Measurements from ENCODE around the gene CDKAL1. TPM values are rescaled to one million over a fixed set of nuclear protein-coding genes. Genes with fewer than 3 reads are reported as not detected.

CDKAL1 gene
- total RNA-seq, 1 donor from 2014 or later, result 9.1 TPM

- Histone ChIP-seq H3K4me1 (peaks cover 13% of the 10 kb centered on the region), H3K4me3 (no peak overlapping the region), H3K36me3 (no peaks in the 10 kb centered on the region), H3K27ac (replicated peaks) (no peak overlapping the region), H3K27me3 (ENCODE audit: low read depth) (no peaks in the 10 kb centered on the region), H3K9me3 (replicated peaks) (no peaks in the 10 kb centered on the region)
- intact Hi-C loops (cut with micrococcal nuclease), result no loop called here
- DNase-seq, result no peak
- TF ChIP-seq CTCF (IDR thresholded peaks at IDR 0.05; ENCODE audit: borderline replicate concordance), result no peak
Measured at GRCh38 chr6:21163110-21163837, 629.0 kb downstream of the CDKAL1 start.

- no peaks in the 10 kb centered on the region for H3K9me3 ChIP-seq (replicated peaks)
- H3K27ac ChIP-seq (replicated peaks), result no peak overlapping the region
- H3K36me3 ChIP-seq, result no peaks in the 10 kb centered on the region
- no peaks in the 10 kb centered on the region for H3K27me3 ChIP-seq (ENCODE audit: low read depth)
- peaks cover 12% of the 10 kb centered on the region for H3K4me1 ChIP-seq
- TF ChIP-seq CTCF (IDR thresholded peaks at IDR 0.05; ENCODE audit: borderline replicate concordance), result no peak
- H3K4me3 ChIP-seq, result no peak overlapping the region
- DNase-seq, result no peak
- intact Hi-C loops (cut with micrococcal nuclease), result no loop called here
Measured at GRCh38 chr6:21163838-21164180, 629.6 kb downstream of the CDKAL1 start.

GRCh38 chr6:21164768-21165326, 630.6 kb downstream of the CDKAL1 start:
- no peak for TF ChIP-seq CTCF (IDR thresholded peaks at IDR 0.05; ENCODE audit: borderline replicate concordance)
- Histone ChIP-seq H3K9me3 (replicated peaks) (no peaks in the 10 kb centered on the region), H3K27ac (replicated peaks) (no peak overlapping the region), H3K36me3 (no peaks in the 10 kb centered on the region), H3K4me1 (peaks cover 12% of the 10 kb centered on the region), H3K27me3 (ENCODE audit: low read depth) (no peaks in the 10 kb centered on the region), H3K4me3 (no peak overlapping the region)
- no peak for DNase-seq
- intact Hi-C loops (cut with micrococcal nuclease), result no loop called here

GRCh38 chr6:21166754-21167153, 632.5 kb downstream of the CDKAL1 start:
- intact Hi-C loops (cut with micrococcal nuclease), result no loop called here
- Histone ChIP-seq H3K27ac (replicated peaks) (peak overlapping the region; percentile 55), H3K4me1 (peaks cover 12% of the 10 kb centered on the region), H3K36me3 (no peaks in the 10 kb centered on the region), H3K4me3 (no peak overlapping the region), H3K27me3 (ENCODE audit: low read depth) (no peaks in the 10 kb centered on the region), H3K9me3 (replicated peaks) (no peaks in the 10 kb centered on the region)
- no peak for TF ChIP-seq CTCF (IDR thresholded peaks at IDR 0.05; ENCODE audit: borderline replicate concordance)
- no peak for DNase-seq

- H3K36me3 ChIP-seq, result no peaks in the 10 kb centered on the region
- no peaks in the 10 kb centered on the region for H3K9me3 ChIP-seq (replicated peaks)
- no peak for DNase-seq
- no peaks in the 10 kb centered on the region for H3K27me3 ChIP-seq (ENCODE audit: low read depth)
- TF ChIP-seq CTCF (IDR thresholded peaks at IDR 0.05; ENCODE audit: borderline replicate concordance), result no peak
- intact Hi-C loops (cut with micrococcal nuclease), result no loop called here
- peaks cover 12% of the 10 kb centered on the region for H3K4me1 ChIP-seq
- peak overlapping the region; percentile 55 for H3K27ac ChIP-seq (replicated peaks)
- no peak overlapping the region for H3K4me3 ChIP-seq
Measured at GRCh38 chr6:21167790-21168189, 633.5 kb downstream of the CDKAL1 start.
